T-cell (primary cell): ENCODE data around the gene ZGPAT. TPM values are rescaled to one million over a fixed set of nuclear protein-coding genes. Genes with fewer than 3 reads are reported as not detected.

Source experiments
- ATAC-seq, 4 experiments: fragments of 200-7000 bp in 3 of 4; fragments of 150-1000 bp in 1 of 4; cut with Tn5 transposase; replicated peaks in 1 of 4; 1 replicate in 3 of 4; 2 replicates in 1 of 4; pipeline ENCODE4 v1.10.0; 2021; ENCODE audit warnings: moderate library complexity in 3 of 4, mild to moderate bottlenecking in 2 of 4, moderate number of reproducible peaks in 1 of 4
- CTCF ChIA-PET, 2 donors: fragments of 300-600 bp; sonication (Branson Sonifier 250); formaldehyde crosslinking; loops; one replicate each; lab custom pipeline; 2022; ENCODE audit warnings: antibody characterized with exemption in 2 of 2; lab: Charles Lee
- POLR2A ChIA-PET, 2 donors: fragments of 300-600 bp; sonication (Branson Sonifier 250); formaldehyde crosslinking; loops; one replicate each; lab custom pipeline; 2022; ENCODE audit warnings: antibody characterized with exemption in 2 of 2; lab: Charles Lee
- DNase-seq, 35 experiments: peaks; one replicate each; pipeline versions ENCODE4 v3.0.0 to v3.0.0-alpha.2; 2013 to 2023
- H3K27ac ChIP-seq: one replicate; pipeline ENCODE4 v1.5.1; 2013; ENCODE audit warnings: low read length
- H3K27me3 ChIP-seq, 2 experiments: replicated peaks in 1 of 2; 1 replicate in 1 of 2; 2 replicates in 1 of 2; pipeline versions ENCODE4 v1.6.1 to v1.7.0; 2013; ENCODE audit warnings: low read length in 1 of 2, mixed read lengths in 1 of 2; ENCODE audit not compliant: control insufficient read depth in 2 of 2, insufficient read depth in 2 of 2; ENCODE audit errors: extremely low read depth in 1 of 2
- H3K36me3 ChIP-seq, 2 donors: 1 replicate in 1 of 2; 2 replicates in 1 of 2; pipeline versions ENCODE4 v1.6.1 to v1.7.0; 2013; ENCODE audit warnings: low read length in 1 of 2; ENCODE audit not compliant: control insufficient read depth in 2 of 2, insufficient read depth in 1 of 2; ENCODE audit errors: extremely low read depth in 1 of 2
- H3K4me1 ChIP-seq, 2 experiments: 1 replicate in 1 of 2; 2 replicates in 1 of 2; pipeline versions ENCODE4 v1.6.1 to v1.7.0; 2013; ENCODE audit warnings: low read length in 2 of 2, mixed read lengths in 1 of 2; ENCODE audit not compliant: insufficient read depth in 2 of 2, control insufficient read depth in 1 of 2; ENCODE audit errors: extremely low read depth in 1 of 2
- H3K4me3 ChIP-seq, 2 donors: 1 replicate in 1 of 2; 2 replicates in 1 of 2; pipeline versions ENCODE4 v1.5.1 to v1.7.0; 2013; ENCODE audit warnings: mild to moderate bottlenecking in 2 of 2, low read length in 1 of 2, moderate library complexity in 1 of 2; ENCODE audit not compliant: control insufficient read depth in 1 of 2; ENCODE audit errors: extremely low read depth in 1 of 2
- H3K9me3 ChIP-seq: 2 replicates; pipeline ENCODE4 v1.7.0; 2013
- H3K27ac Mint-ChIP-seq, 2 donors: one replicate each; pipeline ENCODE4 v1.8.0; 2020 to 2021; ENCODE audit warnings: mild to moderate bottlenecking in 2 of 2, mixed read lengths in 2 of 2
- H3K27me3 Mint-ChIP-seq, 2 donors: one replicate each; pipeline ENCODE4 v1.8.0; 2021 to 2022; ENCODE audit warnings: mixed read lengths in 2 of 2
- H3K36me3 Mint-ChIP-seq: one replicate; pipeline ENCODE4 v1.8.0; 2021; ENCODE audit warnings: mixed read lengths
- H3K4me1 Mint-ChIP-seq, 3 donors: one replicate each; pipeline ENCODE4 v1.8.0; 2020 to 2022; ENCODE audit warnings: mixed read lengths in 3 of 3, mild to moderate bottlenecking in 1 of 3
- H3K4me3 Mint-ChIP-seq, 3 donors: one replicate each; pipeline ENCODE4 v1.8.0; 2020 to 2022; ENCODE audit warnings: mild to moderate bottlenecking in 3 of 3, mixed read lengths in 3 of 3, moderate library complexity in 3 of 3
- H3K9me3 Mint-ChIP-seq, 3 donors: one replicate each; pipeline ENCODE4 v1.8.0; 2020 to 2022; ENCODE audit warnings: mixed read lengths in 3 of 3
- WGBS: methylation state at CpG from one replicate; pipeline ENCODE4 v1.1.5; 2013; ENCODE audit warnings: missing lambda C conversion rate; ENCODE audit not compliant: insufficient coverage; 5-methylcytosine and 5-hydroxymethylcytosine counted together
- total RNA-seq, 35 experiments: library from RNA in 6 of 35; stranded (reverse) in 6 of 35; fragments of 120-200 nt in 1 of 35; gene quantifications; one replicate each; pipeline versions ENCODE4 v1.2.1 to v1.2.4 and lab custom pipeline; 2013 to 2026

Gene ZGPAT
- total RNA-seq, 5 donors from 2014 or later (not counting 1 experiment from before 2014, with no cell fraction given), result 42.7 to 71.0 (median 59.0) TPM

- H3K27ac Mint-ChIP-seq, result no peak overlapping the region
- CTCF ChIA-PET, result no interaction called here
These were observed 26.2 kb upstream of the ZGPAT start for GRCh38 chr20:63681609-63682142.

GRCh38 chr20:63682384-63683139 is 25.3 kb upstream of the ZGPAT start:
- ATAC-seq, result no peak

More at GRCh38 chr20:63681609-63682142, 26.2 kb upstream of the ZGPAT start:
- Histone ChIP-seq H3K36me3 (peaks cover 3 to 12% of the 10 kb centered on the region in 2 donors), H3K4me1 (peaks cover 2 to 6% of the 10 kb centered on the region in 2 experiments), H3K4me3 (no peak overlapping the region), H3K9me3 (no peaks in the 10 kb centered on the region), H3K27ac (no peak overlapping the region), H3K27me3 (no peaks in the 10 kb centered on the region)
- DNase-seq (no peak), ATAC-seq (no peak)
- POLR2A ChIA-PET, result no interaction called here
- H3K9me3 Mint-ChIP-seq, result no peaks in the 10 kb centered on the region
- peaks cover 3% of the 10 kb centered on the region for H3K36me3 Mint-ChIP-seq
- H3K4me3 Mint-ChIP-seq, result no peak overlapping the region
- WGBS, result 97% methylated on average over 8 of the region's 13 CpGs
- no peaks in the 10 kb centered on the region for H3K27me3 Mint-ChIP-seq
- peaks cover 0 to under 1% (median 0%) of the 10 kb centered on the region in 3 donors for H3K4me1 Mint-ChIP-seq

GRCh38 chr20:63685269-63686026 is 22.4 kb upstream of the ZGPAT start:
- H3K36me3 ChIP-seq, result peaks cover 0 to 2% of the 10 kb centered on the region in 2 donors
- DNase-seq (no peak), ATAC-seq (no peak)
- H3K4me3 ChIP-seq, result no peak overlapping the region
- H3K36me3 Mint-ChIP-seq, result no peaks in the 10 kb centered on the region
- CTCF ChIA-PET, result no interaction called here
- peaks cover 6 to 22% of the 10 kb centered on the region in 2 experiments for H3K4me1 ChIP-seq
- no peak overlapping the region for H3K27ac ChIP-seq
- no peak overlapping the region for H3K27ac Mint-ChIP-seq
- peaks cover 0 to 2% of the 10 kb centered on the region in 2 experiments for H3K27me3 ChIP-seq
- POLR2A ChIA-PET, result no interaction called here
- no peaks in the 10 kb centered on the region for H3K27me3 Mint-ChIP-seq
- WGBS, result 95% methylated on average over 19 of the region's 21 CpGs
- no peak overlapping the region for H3K4me3 Mint-ChIP-seq
- no peaks in the 10 kb centered on the region for H3K9me3 ChIP-seq
- H3K9me3 Mint-ChIP-seq, result no peaks in the 10 kb centered on the region
- peaks cover 0 to 4% (median 3%) of the 10 kb centered on the region in 3 donors for H3K4me1 Mint-ChIP-seq

More at GRCh38 chr20:63682384-63683139, 25.3 kb upstream of the ZGPAT start:
- DNase-seq, result no peak
- no peak overlapping the region for H3K4me3 ChIP-seq
- H3K27ac ChIP-seq, result no peak overlapping the region
- ChIA-PET CTCF (no interaction called here), POLR2A (no interaction called here)
- Mint-ChIP-seq H3K27me3 (no peaks in the 10 kb centered on the region), H3K9me3 (no peaks in the 10 kb centered on the region), H3K4me3 (no peak overlapping the region), H3K36me3 (peaks cover 3% of the 10 kb centered on the region), H3K27ac (no peak overlapping the region), H3K4me1 (peaks cover 0 to 4% (median 3%) of the 10 kb centered on the region in 3 donors)
- H3K36me3 ChIP-seq, result peaks cover 3 to 12% of the 10 kb centered on the region in 2 donors
- H3K4me1 ChIP-seq, result peaks cover 6 to 15% of the 10 kb centered on the region in 2 experiments
- H3K27me3 ChIP-seq, result no peaks in the 10 kb centered on the region
- H3K9me3 ChIP-seq, result no peaks in the 10 kb centered on the region
- 89% methylated on average over 18 of the region's 22 CpGs for WGBS

GRCh38 chr20:63686094-63686491 is 21.7 kb upstream of the ZGPAT start:
- DNase-seq (no peak), ATAC-seq (no peak)
- no peak overlapping the region for H3K4me3 ChIP-seq
- H3K27ac ChIP-seq, result no peak overlapping the region
- no peak overlapping the region for H3K27ac Mint-ChIP-seq
- 96% methylated on average over 11 of the region's 24 CpGs for WGBS
- H3K9me3 Mint-ChIP-seq, result no peaks in the 10 kb centered on the region
- peaks cover 0 to 4% (median 3%) of the 10 kb centered on the region in 3 donors for H3K4me1 Mint-ChIP-seq
- CTCF ChIA-PET, result no interaction called here
- H3K4me3 Mint-ChIP-seq, result no peak overlapping the region
- H3K27me3 Mint-ChIP-seq, result no peaks in the 10 kb centered on the region
- no peaks in the 10 kb centered on the region for H3K36me3 Mint-ChIP-seq
- peaks cover 0 to 2% of the 10 kb centered on the region in 2 experiments for H3K27me3 ChIP-seq
- H3K4me1 ChIP-seq, result peaks cover 6 to 22% of the 10 kb centered on the region in 2 experiments
- H3K9me3 ChIP-seq, result no peaks in the 10 kb centered on the region
- H3K36me3 ChIP-seq, result peaks cover 0 to 2% of the 10 kb centered on the region in 2 donors
- POLR2A ChIA-PET, result no interaction called here

GRCh38 chr20:63686492-63687321 is 21.1 kb upstream of the ZGPAT start:
- Mint-ChIP-seq H3K36me3 (no peaks in the 10 kb centered on the region), H3K27me3 (no peaks in the 10 kb centered on the region), H3K4me3 (no peak overlapping the region), H3K27ac (no peak overlapping the region), H3K4me1 (peaks cover 3 to 5% (median 4%) of the 10 kb centered on the region in 3 donors), H3K9me3 (no peaks in the 10 kb centered on the region)
- H3K4me1 ChIP-seq, result peaks cover 6 to 22% of the 10 kb centered on the region in 2 experiments
- peaks cover 0 to 2% of the 10 kb centered on the region in 2 donors for H3K36me3 ChIP-seq
- peak overlapping the region in 1 of 2 donors; percentile 41 for H3K4me3 ChIP-seq
- H3K27ac ChIP-seq, result no peak overlapping the region
- POLR2A ChIA-PET, result no interaction called here
- peaks cover 0 to 2% of the 10 kb centered on the region in 2 experiments for H3K27me3 ChIP-seq
- 58% methylated on average over 36 of the region's 45 CpGs for WGBS
- peak in 1 of 4 experiments; percentile 61 for ATAC-seq
- peak in 12 of 35 experiments; percentile 8 to 45 (median 26) for DNase-seq
- no peaks in the 10 kb centered on the region for H3K9me3 ChIP-seq
- CTCF ChIA-PET, result no interaction called here
